Measurements from ENCODE around the gene DOK7. TPM values are rescaled to one million over a fixed set of nuclear protein-coding genes. Genes with fewer than 3 reads are reported as not detected.

DOK7 gene
- total RNA-seq, 1 experiment from 2014 or later: 0.26 TPM

DNA sequence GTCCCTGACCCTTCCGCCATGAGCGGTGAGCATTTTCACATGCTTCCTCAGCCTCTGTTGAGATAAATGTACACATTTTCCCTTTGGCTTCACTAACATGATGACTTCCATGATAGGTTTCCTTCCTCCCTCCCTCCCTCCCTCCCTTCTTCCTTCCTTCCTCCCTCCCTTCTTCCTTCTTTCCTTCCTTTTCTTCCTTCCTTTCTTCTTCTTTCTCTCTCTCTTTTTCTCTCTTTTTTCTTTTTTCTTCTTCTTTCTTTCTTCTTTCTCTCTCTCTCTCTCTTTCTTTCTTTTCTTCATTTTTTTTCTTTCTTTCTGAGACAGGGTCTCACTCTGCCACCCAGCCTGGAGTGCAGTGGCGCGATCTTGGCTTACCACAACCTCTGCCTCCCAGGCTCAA, 12.5 kb upstream of the DOK7 start:
- H2AK5ac ChIP-seq (ENCODE audit: insufficient read length, low read length): no peak overlapping the region
- Mint-ChIP-seq H3K27ac (no peak overlapping the region), H3K9me3 (peaks cover 12 to 16% of the 10 kb centered on the region in 2 experiments), H3K4me3 (no peak overlapping the region), H3K4me1 (no peaks in the 10 kb centered on the region), H3K36me3 (ENCODE audit: insufficient read depth in 1 of 3, low read depth in 3 of 3) (peaks cover 5 to 7% (median 6%) of the 10 kb centered on the region in 3 experiments; a peak in 4 of 7 replicates), H3K27me3 (ENCODE audit: low read depth) (peaks cover 41% of the 10 kb centered on the region)
- no peak overlapping the region for H4K5ac ChIP-seq (ENCODE audit: insufficient read length, low read depth, low read length)
- H2AFZ ChIP-seq (ENCODE audit: low read length): no peak overlapping the region
- H3K18ac ChIP-seq (ENCODE audit: insufficient read length, low read depth, low read length): no peak overlapping the region
- no peak overlapping the region for H3K27ac ChIP-seq (ENCODE audit: insufficient read length, low read depth, low read length)
- no peaks in the 10 kb centered on the region for H3K4me1 ChIP-seq (ENCODE audit: insufficient read depth, low read length)
- no peak overlapping the region for H3T11ph ChIP-seq (ENCODE audit: low read length)
- no peaks in the 10 kb centered on the region for H3K27me3 ChIP-seq (ENCODE audit: insufficient read depth, low read length)
- H4K91ac ChIP-seq (ENCODE audit: insufficient read length, low read depth, low read length): no peak overlapping the region
- no peaks in the 10 kb centered on the region for H3K79me2 ChIP-seq (ENCODE audit: insufficient read depth, low read length)
- H4K20me1 ChIP-seq (ENCODE audit: control insufficient read depth, insufficient read depth, insufficient read length): no peaks in the 10 kb centered on the region
- no peak overlapping the region for H2BK120ac ChIP-seq (ENCODE audit: low read depth, low read length, poor library complexity, severe bottlenecking)
- no peaks in the 10 kb centered on the region for H3K79me1 ChIP-seq (ENCODE audit: insufficient read depth, low read depth, low read length, poor library complexity, severe bottlenecking)
- H2BK5ac ChIP-seq (ENCODE audit: insufficient read length, low read length): no peak overlapping the region
- H3K23me2 ChIP-seq (ENCODE audit: insufficient read length, low read depth, low read length, poor library complexity, severe bottlenecking): no peaks in the 10 kb centered on the region
- no peak overlapping the region for H3K14ac ChIP-seq (ENCODE audit: insufficient read depth, low read length)
- H3K56ac ChIP-seq (ENCODE audit: insufficient read length, low read depth, low read length): no peak overlapping the region
- H2BK15ac ChIP-seq (ENCODE audit: low read depth, low read length): no peak overlapping the region
- no peak overlapping the region for H4K8ac ChIP-seq (replicated peaks; ENCODE audit: insufficient read length, low read depth, low read length)
- H3K23ac ChIP-seq (ENCODE audit: insufficient read length, low read depth, low read length): no peak overlapping the region
- no peak overlapping the region for H3K9ac ChIP-seq (ENCODE audit: extremely low read depth, insufficient read length, low read length)
- H3K4me2 ChIP-seq (ENCODE audit: insufficient read depth, insufficient read length, low read length): no peak overlapping the region
- no CpG with 5 or more reads among the region's 4 CpGs for WGBS (ENCODE audit: extremely low coverage, insufficient read length, low lambda C conversion rate)
- no peak overlapping the region for H2BK20ac ChIP-seq (ENCODE audit: low read depth, low read length, poor library complexity, severe bottlenecking)
- TF ChIP-seq, protein P1, sequence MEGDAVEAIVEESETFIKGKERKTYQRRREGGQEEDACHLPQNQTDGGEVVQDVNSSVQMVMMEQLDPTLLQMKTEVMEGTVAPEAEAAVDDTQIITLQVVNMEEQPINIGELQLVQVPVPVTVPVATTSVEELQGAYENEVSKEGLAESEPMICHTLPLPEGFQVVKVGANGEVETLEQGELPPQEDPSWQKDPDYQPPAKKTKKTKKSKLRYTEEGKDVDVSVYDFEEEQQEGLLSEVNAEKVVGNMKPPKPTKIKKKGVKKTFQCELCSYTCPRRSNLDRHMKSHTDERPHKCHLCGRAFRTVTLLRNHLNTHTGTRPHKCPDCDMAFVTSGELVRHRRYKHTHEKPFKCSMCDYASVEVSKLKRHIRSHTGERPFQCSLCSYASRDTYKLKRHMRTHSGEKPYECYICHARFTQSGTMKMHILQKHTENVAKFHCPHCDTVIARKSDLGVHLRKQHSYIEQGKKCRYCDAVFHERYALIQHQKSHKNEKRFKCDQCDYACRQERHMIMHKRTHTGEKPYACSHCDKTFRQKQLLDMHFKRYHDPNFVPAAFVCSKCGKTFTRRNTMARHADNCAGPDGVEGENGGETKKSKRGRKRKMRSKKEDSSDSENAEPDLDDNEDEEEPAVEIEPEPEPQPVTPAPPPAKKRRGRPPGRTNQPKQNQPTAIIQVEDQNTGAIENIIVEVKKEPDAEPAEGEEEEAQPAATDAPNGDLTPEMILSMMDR (conservative IDR thresholded peaks at IDR 0.05): no peak
- H3K9me3 ChIP-seq (ENCODE audit: control insufficient read depth, low read depth, low read length): no peaks in the 10 kb centered on the region
- no peak overlapping the region for H2BK12ac ChIP-seq (ENCODE audit: insufficient read length, low read depth, low read length)
- no peak for DNase-seq
- H3K4ac ChIP-seq (ENCODE audit: low read depth, low read length): no peak overlapping the region

All from H9 (cell line).